ENCODE data around the gene MT1B. TPM values are rescaled to one million over a fixed set of nuclear protein-coding genes. Genes with fewer than 3 reads are reported as not detected.
A peak's percentile ranks its signal among the peaks of the same experiment; 100 is the strongest.

MT1B gene
- total and polyA plus RNA-seq, 11 donors = not detected

DNA sequence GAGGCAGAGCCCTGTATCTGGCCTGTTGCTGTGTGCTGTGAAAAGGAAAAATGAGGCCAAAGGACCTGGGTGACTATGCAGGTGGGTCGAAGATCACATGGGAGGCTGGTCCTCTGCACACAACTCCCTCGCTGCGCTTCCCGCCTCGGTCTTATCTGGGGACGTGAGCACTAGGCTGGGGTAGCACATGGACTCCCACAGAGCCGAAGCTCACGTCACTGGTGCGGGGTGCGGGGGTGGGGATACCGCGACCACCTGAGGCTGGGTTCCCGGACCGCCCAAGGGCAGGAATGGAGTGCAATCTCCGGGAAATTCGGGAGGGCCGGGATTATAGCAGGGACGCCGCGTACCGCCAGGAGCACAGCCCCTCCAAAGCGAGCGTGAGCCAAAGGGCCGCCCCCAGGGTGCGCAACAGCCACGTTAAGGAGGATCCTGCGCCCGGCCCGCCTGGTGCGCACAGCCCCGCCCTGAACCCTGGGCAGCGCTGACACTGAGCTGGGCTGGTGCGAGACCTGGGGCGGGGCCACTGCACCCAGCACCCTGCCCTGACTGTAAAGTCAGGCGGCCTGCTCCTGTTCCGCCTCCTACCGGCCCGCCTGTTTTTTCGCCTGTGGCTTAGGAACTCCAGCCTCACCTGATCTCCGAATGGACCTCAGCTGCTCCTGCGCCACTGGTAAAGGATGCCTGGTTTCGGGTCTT, 8.5 kb upstream of the MT1B start:
- H3K36me3 ChIP-seq = no peaks in the 10 kb centered on the region
- H3K4me1 ChIP-seq = peaks cover 0 to 26% (median 16%) of the 10 kb centered on the region in 12 donors
- no peak for TF ChIP-seq POLR2A (IDR thresholded peaks at IDR 0.05)
- TF ChIP-seq, protein P1, sequence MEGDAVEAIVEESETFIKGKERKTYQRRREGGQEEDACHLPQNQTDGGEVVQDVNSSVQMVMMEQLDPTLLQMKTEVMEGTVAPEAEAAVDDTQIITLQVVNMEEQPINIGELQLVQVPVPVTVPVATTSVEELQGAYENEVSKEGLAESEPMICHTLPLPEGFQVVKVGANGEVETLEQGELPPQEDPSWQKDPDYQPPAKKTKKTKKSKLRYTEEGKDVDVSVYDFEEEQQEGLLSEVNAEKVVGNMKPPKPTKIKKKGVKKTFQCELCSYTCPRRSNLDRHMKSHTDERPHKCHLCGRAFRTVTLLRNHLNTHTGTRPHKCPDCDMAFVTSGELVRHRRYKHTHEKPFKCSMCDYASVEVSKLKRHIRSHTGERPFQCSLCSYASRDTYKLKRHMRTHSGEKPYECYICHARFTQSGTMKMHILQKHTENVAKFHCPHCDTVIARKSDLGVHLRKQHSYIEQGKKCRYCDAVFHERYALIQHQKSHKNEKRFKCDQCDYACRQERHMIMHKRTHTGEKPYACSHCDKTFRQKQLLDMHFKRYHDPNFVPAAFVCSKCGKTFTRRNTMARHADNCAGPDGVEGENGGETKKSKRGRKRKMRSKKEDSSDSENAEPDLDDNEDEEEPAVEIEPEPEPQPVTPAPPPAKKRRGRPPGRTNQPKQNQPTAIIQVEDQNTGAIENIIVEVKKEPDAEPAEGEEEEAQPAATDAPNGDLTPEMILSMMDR (IDR thresholded peaks at IDR 0.05) = peak; percentile 15 to 58 (median 42)
- peak; percentile 91 to 94 (median 92) for ATAC-seq
- DNase-seq = peak; percentile 59 to 85 (median 79)
- 7 to 16% (median 11%) methylated on average over 15 to 42 of the region's 42 CpGs for WGBS, 4 donors
- intact Hi-C loops (cut with DNase I) = loop anchor here in 4 of 10 donors (2.0 to 5.0 kb wide), 2 partner anchors 26 to 36 kb away; partner anchors contain the start of genes MT2A (in 3 of the 4), MT1G (in 1 of the 4) and MT1H (in 1 of the 4)
- peaks cover 0 to 86% (median 31%) of the 10 kb centered on the region in 9 donors for H3K27me3 ChIP-seq
- H3K27ac ChIP-seq = peak overlapping the region in 4 of 12 donors; percentile 9 to 41 (median 36)
- no peaks in the 10 kb centered on the region for H3K9me3 ChIP-seq
- H3K4me3 ChIP-seq = peak overlapping the region in 10 of 12 donors; percentile 24 to 55 (median 43)

DNA sequence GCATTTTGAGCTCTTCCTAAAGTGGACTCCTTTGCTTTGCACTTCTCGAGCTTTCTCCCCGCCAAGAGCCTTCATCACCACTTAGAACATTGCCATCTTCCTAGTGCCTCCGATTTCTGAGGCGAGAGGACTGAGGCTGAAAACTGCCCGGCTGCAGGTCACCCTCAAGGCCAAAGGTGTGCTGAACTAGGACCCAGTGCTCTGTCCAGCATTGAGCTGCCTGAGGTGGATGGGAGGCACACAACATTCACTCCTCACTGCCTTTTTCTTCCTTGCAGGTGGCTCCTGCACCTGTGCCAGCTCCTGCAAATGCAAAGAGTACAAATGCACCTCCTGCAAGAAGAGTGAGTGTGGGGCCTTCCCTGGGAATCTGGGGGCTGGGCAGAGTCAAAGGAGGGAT, 7.9 kb upstream of the MT1B start:
- peak overlapping the region in 9 of 12 donors; percentile 24 to 55 (median 43) for H3K4me3 ChIP-seq
- H3K36me3 ChIP-seq = no peaks in the 10 kb centered on the region
- H3K9me3 ChIP-seq = no peaks in the 10 kb centered on the region
- no peak overlapping the region for H3K27ac ChIP-seq
- TF ChIP-seq, protein P1 (IDR thresholded peaks at IDR 0.05) = no peak
- no peak for TF ChIP-seq POLR2A (IDR thresholded peaks at IDR 0.05)
- ATAC-seq = no peak
- WGBS, 4 donors = 42 to 55% (median 47%) methylated on average over 5 of the region's 5 CpGs
- peaks cover 0 to 84% (median 30%) of the 10 kb centered on the region in 9 donors for H3K27me3 ChIP-seq
- peaks cover 0 to 20% (median 12%) of the 10 kb centered on the region in 12 donors for H3K4me1 ChIP-seq
- intact Hi-C loops (cut with DNase I) = loop anchor here in 4 of 10 donors (2.0 to 5.0 kb wide), 2 partner anchors 25 to 37 kb away; partner anchors contain the start of genes MT2A (in 3 of the 4), MT1G (in 1 of the 4) and MT1H (in 1 of the 4)
- no peak for DNase-seq

DNA sequence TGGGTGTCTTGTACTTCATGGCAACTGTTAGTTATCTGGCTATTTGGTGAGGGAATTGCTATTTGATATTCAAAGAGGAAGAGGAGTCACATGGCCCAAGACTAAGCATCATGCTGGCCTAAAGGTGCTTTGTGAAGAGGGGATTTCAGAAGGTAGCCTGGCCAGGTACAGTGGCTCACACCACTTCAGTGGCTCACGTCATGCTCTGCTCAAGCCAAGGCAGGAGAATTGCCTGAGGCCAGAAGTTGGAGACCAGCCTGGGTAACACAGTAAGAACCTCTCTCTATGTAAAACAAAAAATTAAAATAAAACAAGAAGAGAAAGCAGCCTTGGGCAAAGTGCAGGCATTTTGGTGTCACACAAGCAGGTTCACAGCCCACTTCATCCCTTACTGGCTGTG, 6.4 kb upstream of the MT1B start:
- 87 to 95% (median 89%) methylated on average over 1 of the region's 1 CpG for WGBS, 4 donors
- intact Hi-C loops (cut with DNase I) = no loop called here

GRCh38 chr16:56645838-56646237, 5.8 kb upstream of the MT1B start:
- Histone ChIP-seq H3K4me1 (peaks cover 0 to 15% (median 9%) of the 10 kb centered on the region in 12 donors), H3K36me3 (no peaks in the 10 kb centered on the region), H3K27me3 (peaks cover 0 to 72% (median 27%) of the 10 kb centered on the region in 9 donors), H3K4me3 (no peak overlapping the region), H3K27ac (no peak overlapping the region), H3K9me3 (no peaks in the 10 kb centered on the region)
- intact Hi-C loops (cut with DNase I) = no loop called here
- ATAC-seq (no peak), DNase-seq (no peak)
- 0 to 45% (median 1%) methylated on average over 1 of the region's 1 CpG for WGBS, 4 donors
- TF ChIP-seq, protein P1 (IDR thresholded peaks at IDR 0.05) = no peak
- no peak for TF ChIP-seq POLR2A (IDR thresholded peaks at IDR 0.05)

More for the DNA sequence above, 6.4 kb upstream of the MT1B start:
- ATAC-seq (no peak), DNase-seq (no peak)
- no peak overlapping the region for H3K4me3 ChIP-seq
- TF ChIP-seq, protein P1 (IDR thresholded peaks at IDR 0.05) = no peak
- no peak for TF ChIP-seq POLR2A (IDR thresholded peaks at IDR 0.05)
- peaks cover 0 to 76% (median 27%) of the 10 kb centered on the region in 9 donors for H3K27me3 ChIP-seq
- no peaks in the 10 kb centered on the region for H3K36me3 ChIP-seq
- peaks cover 0 to 15% (median 9%) of the 10 kb centered on the region in 12 donors for H3K4me1 ChIP-seq
- no peak overlapping the region for H3K27ac ChIP-seq
- H3K9me3 ChIP-seq = no peaks in the 10 kb centered on the region

Data from heart left ventricle (tissue), 16 donors.